Measurements from ENCODE around the gene CEP290. TPM values are rescaled to one million over a fixed set of nuclear protein-coding genes. Genes with fewer than 3 reads are reported as not detected.

CEP290 gene
- total and polyA plus RNA-seq, 2 donors from 2014 or later = 5.1 to 18.2 TPM

DNA sequence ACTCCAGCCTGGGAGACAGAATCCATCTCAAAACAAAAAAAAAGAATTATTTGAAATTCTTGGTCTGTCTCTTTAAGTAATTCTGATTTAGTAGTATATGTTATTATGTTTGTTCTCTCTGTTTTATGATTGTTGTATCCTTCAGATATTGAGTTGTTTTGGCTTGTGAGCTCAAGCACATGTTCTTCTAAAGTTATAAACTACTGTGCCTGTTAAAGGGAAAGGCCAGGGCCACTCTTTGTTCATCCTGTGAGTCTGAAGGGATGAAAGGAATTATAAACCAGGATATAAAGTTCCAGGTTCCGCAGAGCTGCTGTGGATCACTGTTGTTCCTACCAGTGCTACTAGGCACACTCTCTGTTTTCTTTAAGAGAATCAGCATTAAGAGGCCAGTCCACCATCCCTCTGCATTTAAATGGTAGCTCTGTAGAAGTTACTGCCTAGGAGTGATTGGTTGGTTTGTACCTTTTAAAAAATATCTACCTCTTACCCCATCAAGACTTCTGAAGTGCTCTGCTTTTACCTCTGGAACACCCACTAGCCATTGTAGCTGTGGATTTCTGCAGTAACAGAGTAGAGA is 14.3 kb upstream of the CEP290 start:
- H3K27ac ChIP-seq (ENCODE audit: low read depth in 2 of 2, low read length in 2 of 2) = no peak overlapping the region
- TF ChIP-seq, protein P1, sequence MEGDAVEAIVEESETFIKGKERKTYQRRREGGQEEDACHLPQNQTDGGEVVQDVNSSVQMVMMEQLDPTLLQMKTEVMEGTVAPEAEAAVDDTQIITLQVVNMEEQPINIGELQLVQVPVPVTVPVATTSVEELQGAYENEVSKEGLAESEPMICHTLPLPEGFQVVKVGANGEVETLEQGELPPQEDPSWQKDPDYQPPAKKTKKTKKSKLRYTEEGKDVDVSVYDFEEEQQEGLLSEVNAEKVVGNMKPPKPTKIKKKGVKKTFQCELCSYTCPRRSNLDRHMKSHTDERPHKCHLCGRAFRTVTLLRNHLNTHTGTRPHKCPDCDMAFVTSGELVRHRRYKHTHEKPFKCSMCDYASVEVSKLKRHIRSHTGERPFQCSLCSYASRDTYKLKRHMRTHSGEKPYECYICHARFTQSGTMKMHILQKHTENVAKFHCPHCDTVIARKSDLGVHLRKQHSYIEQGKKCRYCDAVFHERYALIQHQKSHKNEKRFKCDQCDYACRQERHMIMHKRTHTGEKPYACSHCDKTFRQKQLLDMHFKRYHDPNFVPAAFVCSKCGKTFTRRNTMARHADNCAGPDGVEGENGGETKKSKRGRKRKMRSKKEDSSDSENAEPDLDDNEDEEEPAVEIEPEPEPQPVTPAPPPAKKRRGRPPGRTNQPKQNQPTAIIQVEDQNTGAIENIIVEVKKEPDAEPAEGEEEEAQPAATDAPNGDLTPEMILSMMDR (IDR thresholded peaks at IDR 0.05; ENCODE audit: borderline replicate concordance, extremely low read depth, insufficient read depth) = no peak
- H3K4me1 ChIP-seq (ENCODE audit: control insufficient read depth in 2 of 3, insufficient read depth in 2 of 3, low read depth in 1 of 3, low read length in 3 of 3) = no peaks in the 10 kb centered on the region
- no peak overlapping the region for H3K9ac ChIP-seq (ENCODE audit: low read length in 3 of 3)
- intact Hi-C loops (cut with DNase I) = no loop called here
- no peaks in the 10 kb centered on the region for H3K27me3 ChIP-seq (ENCODE audit: control insufficient read depth, insufficient read depth, low read length)
- DNase-seq (no peak), FAIRE-seq (no peak)
- no peaks in the 10 kb centered on the region for H3K9me3 ChIP-seq (ENCODE audit: control insufficient read depth in 2 of 3, insufficient read depth in 1 of 3, low read length in 3 of 3)
- no peak overlapping the region for H3K4me3 ChIP-seq (ENCODE audit: low read length in 3 of 3)
- peaks cover 0 to 3% (median 0%) of the 10 kb centered on the region in 3 donors for H3K36me3 ChIP-seq (ENCODE audit: control insufficient read depth in 2 of 3, insufficient read depth in 3 of 3, low read length in 3 of 3)

DNA sequence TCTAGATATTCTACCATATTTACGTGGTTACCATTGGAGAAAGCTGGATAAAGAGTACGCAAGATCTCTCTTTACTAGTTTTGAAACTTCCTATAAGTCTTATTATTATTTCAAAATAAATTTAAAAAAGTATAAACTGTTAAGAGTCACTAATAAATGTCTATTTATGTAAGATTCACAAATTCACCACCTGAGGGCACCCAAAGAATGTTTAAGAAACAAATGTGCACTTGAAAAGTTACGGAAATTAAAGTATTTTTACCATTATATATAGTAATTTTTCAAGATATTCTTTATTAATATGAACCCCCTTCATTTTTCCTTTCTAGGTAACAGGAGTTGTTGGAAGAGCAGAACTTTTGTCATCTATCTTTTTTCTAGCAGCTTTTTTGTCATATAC is 12.1 kb upstream of the CEP290 start:
- H3K27me3 ChIP-seq (ENCODE audit: control insufficient read depth, insufficient read depth, low read length) = no peaks in the 10 kb centered on the region
- TF ChIP-seq, protein P1 (IDR thresholded peaks at IDR 0.05; ENCODE audit: borderline replicate concordance, extremely low read depth, insufficient read depth) = no peak
- no peak overlapping the region for H3K27ac ChIP-seq (ENCODE audit: low read depth in 2 of 2, low read length in 2 of 2)
- no peaks in the 10 kb centered on the region for H3K4me1 ChIP-seq (ENCODE audit: control insufficient read depth in 2 of 3, insufficient read depth in 2 of 3, low read depth in 1 of 3, low read length in 3 of 3)
- intact Hi-C loops (cut with DNase I) = no loop called here
- H3K4me3 ChIP-seq (ENCODE audit: low read length in 3 of 3) = no peak overlapping the region
- H3K36me3 ChIP-seq (ENCODE audit: control insufficient read depth in 2 of 3, insufficient read depth in 3 of 3, low read length in 3 of 3) = peaks cover 0 to 8% (median 0%) of the 10 kb centered on the region in 3 donors
- FAIRE-seq (no peak), DNase-seq (peak in 2 of 5 donors; percentile 43 to 46)
- H3K9me3 ChIP-seq (ENCODE audit: control insufficient read depth in 2 of 3, insufficient read depth in 1 of 3, low read length in 3 of 3) = no peaks in the 10 kb centered on the region
- H3K9ac ChIP-seq (ENCODE audit: low read length in 3 of 3) = no peak overlapping the region

DNA sequence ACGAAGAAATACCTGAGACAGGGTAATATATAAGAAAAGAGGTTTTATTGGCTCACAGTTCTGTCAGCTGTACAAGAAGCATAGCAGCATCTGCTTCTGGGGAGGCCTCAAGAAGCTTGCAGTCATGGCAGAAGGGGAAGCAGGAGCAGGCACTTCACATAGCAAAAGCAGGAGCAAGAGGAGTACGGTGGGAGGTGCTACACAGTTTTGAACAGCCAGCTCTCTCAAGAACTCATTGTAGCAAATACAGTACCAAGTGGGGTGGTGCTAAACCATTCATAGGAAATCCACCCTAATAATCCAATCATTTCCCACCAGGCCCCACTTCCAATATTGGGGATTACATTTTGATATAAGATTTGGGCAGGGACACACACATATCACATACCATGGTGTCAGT is 8.2 kb upstream of the CEP290 start:
- intact Hi-C loops (cut with DNase I) = no loop called here
- FAIRE-seq (no peak), DNase-seq (no peak)
- Histone ChIP-seq H3K9ac (ENCODE audit: low read length in 3 of 3) (no peak overlapping the region), H3K4me3 (ENCODE audit: low read length in 3 of 3) (no peak overlapping the region), H3K27me3 (ENCODE audit: control insufficient read depth, insufficient read depth, low read length) (no peaks in the 10 kb centered on the region), H3K9me3 (ENCODE audit: control insufficient read depth in 2 of 3, insufficient read depth in 1 of 3, low read length in 3 of 3) (no peaks in the 10 kb centered on the region), H3K27ac (ENCODE audit: low read depth in 2 of 2, low read length in 2 of 2) (no peak overlapping the region), H3K4me1 (ENCODE audit: control insufficient read depth in 2 of 3, insufficient read depth in 2 of 3, low read depth in 1 of 3, low read length in 3 of 3) (peaks cover 0 to 3% (median 0%) of the 10 kb centered on the region in 3 donors), H3K36me3 (ENCODE audit: control insufficient read depth in 2 of 3, insufficient read depth in 3 of 3, low read length in 3 of 3) (peaks cover 0 to 8% (median 0%) of the 10 kb centered on the region in 3 donors)
- TF ChIP-seq, protein P1 (IDR thresholded peaks at IDR 0.05; ENCODE audit: borderline replicate concordance, extremely low read depth, insufficient read depth) = no peak

Measured in kidney (tissue), 14 donors.